GM12875 (cell line): Measurements from ENCODE around the gene TTC16.
"Not testable (repeated sequence)": the region's sequence is repeated elsewhere in the genome, so short reads cannot be mapped to it uniquely, and the experiment has no call there.

Source experiments
- H3K4me3 ChIP-seq: one replicate; pipeline ENCODE4 v1.5.1; 2011; ENCODE audit warnings: low read depth, low read length, control low read depth
- CTCF ChIP-seq: IDR thresholded peaks from 2 replicates; pipeline ENCODE4 v1.5.1; 2011; ENCODE audit warnings: low read depth, mild to moderate bottlenecking, control low read depth, inconsistent platforms, low read length, moderate library complexity, borderline replicate concordance; ENCODE audit not compliant: insufficient read depth

TTC16 gene

DNA sequence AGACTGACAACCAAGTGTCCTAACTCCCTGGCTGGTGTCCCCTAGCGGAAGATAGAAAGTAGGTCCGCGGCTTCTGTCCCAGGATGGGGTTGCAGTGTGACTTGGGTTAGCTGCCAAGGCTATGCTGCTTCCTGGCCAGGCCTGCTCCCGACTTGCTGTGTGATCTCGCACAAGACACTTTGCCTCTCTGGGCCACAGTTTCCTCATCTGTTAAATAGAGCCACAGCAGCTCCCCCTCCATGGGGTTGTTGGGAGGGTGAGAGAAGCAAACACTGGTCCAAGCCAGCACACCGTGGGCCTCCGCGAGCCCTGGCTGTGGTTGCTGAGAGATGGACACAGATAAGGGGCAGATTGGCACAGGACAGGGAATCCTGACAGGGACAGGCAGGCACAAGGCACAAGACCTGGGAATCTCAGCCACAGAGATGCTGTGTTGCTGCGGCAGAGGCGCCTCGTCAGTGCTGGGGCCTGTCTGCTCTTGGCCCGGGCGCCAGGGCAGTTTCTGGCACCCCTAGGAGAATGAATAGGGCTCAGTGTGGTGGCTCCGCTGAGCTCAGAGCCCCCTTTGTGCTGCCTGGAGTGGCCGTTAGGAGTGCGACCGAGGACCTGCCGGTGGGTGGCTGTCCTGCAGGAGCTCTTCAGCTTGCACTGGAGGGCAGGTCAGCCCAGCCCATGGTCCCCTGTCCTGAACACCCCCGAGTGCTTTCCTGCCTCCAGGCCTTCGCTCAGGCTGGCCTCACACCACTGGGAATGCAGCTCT lies 64.4 kb downstream of the TTC16 start:
- no peak overlapping the region for H3K4me3 ChIP-seq
- TF ChIP-seq CTCF = no peak

GRCh38 chr9:127780909-127781308 lies 65.0 kb downstream of the TTC16 start:
- not testable (repeated sequence) for H3K4me3 ChIP-seq
